T-cell (primary cell): ENCODE results near the gene ARHGEF38. TPM values are rescaled to one million over a fixed set of nuclear protein-coding genes. Genes with fewer than 3 reads are reported as not detected.

Source experiments
- ATAC-seq, 4 experiments: fragments of 200-7000 bp in 3 of 4; fragments of 150-1000 bp in 1 of 4; cut with Tn5 transposase; replicated peaks in 1 of 4; 1 replicate in 3 of 4; 2 replicates in 1 of 4; pipeline ENCODE4 v1.10.0; 2021; ENCODE audit warnings: moderate library complexity in 3 of 4, mild to moderate bottlenecking in 2 of 4, moderate number of reproducible peaks in 1 of 4
- CTCF ChIA-PET, 2 donors: fragments of 300-600 bp; sonication (Branson Sonifier 250); formaldehyde crosslinking; loops; one replicate each; lab custom pipeline; 2022; ENCODE audit warnings: antibody characterized with exemption in 2 of 2; lab: Charles Lee
- POLR2A ChIA-PET, 2 donors: fragments of 300-600 bp; sonication (Branson Sonifier 250); formaldehyde crosslinking; loops; one replicate each; lab custom pipeline; 2022; ENCODE audit warnings: antibody characterized with exemption in 2 of 2; lab: Charles Lee
- DNase-seq, 35 experiments: peaks; one replicate each; pipeline versions ENCODE4 v3.0.0 to v3.0.0-alpha.2; 2013 to 2023
- H3K27ac ChIP-seq: one replicate; pipeline ENCODE4 v1.5.1; 2013; ENCODE audit warnings: low read length
- H3K27me3 ChIP-seq, 2 experiments: replicated peaks in 1 of 2; 1 replicate in 1 of 2; 2 replicates in 1 of 2; pipeline versions ENCODE4 v1.6.1 to v1.7.0; 2013; ENCODE audit warnings: low read length in 1 of 2, mixed read lengths in 1 of 2; ENCODE audit not compliant: control insufficient read depth in 2 of 2, insufficient read depth in 2 of 2; ENCODE audit errors: extremely low read depth in 1 of 2
- H3K36me3 ChIP-seq, 2 donors: 1 replicate in 1 of 2; 2 replicates in 1 of 2; pipeline versions ENCODE4 v1.6.1 to v1.7.0; 2013; ENCODE audit warnings: low read length in 1 of 2; ENCODE audit not compliant: control insufficient read depth in 2 of 2, insufficient read depth in 1 of 2; ENCODE audit errors: extremely low read depth in 1 of 2
- H3K4me1 ChIP-seq, 2 experiments: 1 replicate in 1 of 2; 2 replicates in 1 of 2; pipeline versions ENCODE4 v1.6.1 to v1.7.0; 2013; ENCODE audit warnings: low read length in 2 of 2, mixed read lengths in 1 of 2; ENCODE audit not compliant: insufficient read depth in 2 of 2, control insufficient read depth in 1 of 2; ENCODE audit errors: extremely low read depth in 1 of 2
- H3K4me3 ChIP-seq, 2 donors: 1 replicate in 1 of 2; 2 replicates in 1 of 2; pipeline versions ENCODE4 v1.5.1 to v1.7.0; 2013; ENCODE audit warnings: mild to moderate bottlenecking in 2 of 2, low read length in 1 of 2, moderate library complexity in 1 of 2; ENCODE audit not compliant: control insufficient read depth in 1 of 2; ENCODE audit errors: extremely low read depth in 1 of 2
- H3K9me3 ChIP-seq: 2 replicates; pipeline ENCODE4 v1.7.0; 2013
- H3K27ac Mint-ChIP-seq, 2 donors: one replicate each; pipeline ENCODE4 v1.8.0; 2020 to 2021; ENCODE audit warnings: mild to moderate bottlenecking in 2 of 2, mixed read lengths in 2 of 2
- H3K27me3 Mint-ChIP-seq, 2 donors: one replicate each; pipeline ENCODE4 v1.8.0; 2021 to 2022; ENCODE audit warnings: mixed read lengths in 2 of 2
- H3K36me3 Mint-ChIP-seq: one replicate; pipeline ENCODE4 v1.8.0; 2021; ENCODE audit warnings: mixed read lengths
- H3K4me1 Mint-ChIP-seq, 3 donors: one replicate each; pipeline ENCODE4 v1.8.0; 2020 to 2022; ENCODE audit warnings: mixed read lengths in 3 of 3, mild to moderate bottlenecking in 1 of 3
- H3K4me3 Mint-ChIP-seq, 3 donors: one replicate each; pipeline ENCODE4 v1.8.0; 2020 to 2022; ENCODE audit warnings: mild to moderate bottlenecking in 3 of 3, mixed read lengths in 3 of 3, moderate library complexity in 3 of 3
- H3K9me3 Mint-ChIP-seq, 3 donors: one replicate each; pipeline ENCODE4 v1.8.0; 2020 to 2022; ENCODE audit warnings: mixed read lengths in 3 of 3
- whole genome bisulfite sequencing: methylation state at CpG from one replicate; pipeline ENCODE4 v1.1.5; 2013; ENCODE audit warnings: missing lambda C conversion rate; ENCODE audit not compliant: insufficient coverage; 5-methylcytosine and 5-hydroxymethylcytosine counted together
- total RNA-seq, 35 experiments: library from RNA in 6 of 35; stranded (reverse) in 6 of 35; fragments of 120-200 nt in 1 of 35; gene quantifications; one replicate each; pipeline versions ENCODE4 v1.2.1 to v1.2.4 and lab custom pipeline; 2013 to 2026

The ARHGEF38 gene
- total RNA-seq, 5 donors from 2014 or later (not counting 1 experiment from before 2014, with no cell fraction given) = not detected

DNA sequence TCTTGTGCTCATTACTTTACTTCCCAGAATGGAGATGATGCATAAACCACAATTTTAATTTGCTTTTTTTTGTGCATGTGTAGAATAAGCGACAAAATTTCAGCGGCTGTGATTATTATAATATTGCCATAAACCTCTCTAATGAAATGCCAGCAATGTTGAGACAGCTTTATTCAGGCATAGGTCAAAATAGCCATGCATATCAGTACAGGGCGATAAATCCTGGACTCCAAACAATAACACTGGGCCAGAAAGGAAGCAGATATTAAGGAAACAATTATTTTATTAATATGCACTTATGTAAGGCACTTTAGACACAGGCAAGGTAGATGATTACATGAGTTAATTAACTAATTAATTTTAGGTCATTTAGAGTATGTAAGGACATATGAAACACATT is 47.1 kb downstream of the ARHGEF38 start:
- DNase-seq = no peak
- Mint-ChIP-seq H3K36me3 (no peaks in the 10 kb centered on the region), H3K9me3 (no peaks in the 10 kb centered on the region), H3K27me3 (peaks cover 4 to 7% of the 10 kb centered on the region in 2 donors), H3K4me3 (no peak overlapping the region), H3K4me1 (no peaks in the 10 kb centered on the region), H3K27ac (no peak overlapping the region)
- ChIA-PET POLR2A (no interaction called here), CTCF (no interaction called here)
- no peaks in the 10 kb centered on the region for H3K36me3 ChIP-seq
- H3K9me3 ChIP-seq = no peaks in the 10 kb centered on the region
- H3K27ac ChIP-seq = no peak overlapping the region
- H3K27me3 ChIP-seq = peaks cover 0 to 7% of the 10 kb centered on the region in 2 experiments
- no peak for ATAC-seq
- no CpG with 5 or more reads among the region's 3 CpGs for WGBS
- H3K4me1 ChIP-seq = no peaks in the 10 kb centered on the region
- H3K4me3 ChIP-seq = no peak overlapping the region

DNA sequence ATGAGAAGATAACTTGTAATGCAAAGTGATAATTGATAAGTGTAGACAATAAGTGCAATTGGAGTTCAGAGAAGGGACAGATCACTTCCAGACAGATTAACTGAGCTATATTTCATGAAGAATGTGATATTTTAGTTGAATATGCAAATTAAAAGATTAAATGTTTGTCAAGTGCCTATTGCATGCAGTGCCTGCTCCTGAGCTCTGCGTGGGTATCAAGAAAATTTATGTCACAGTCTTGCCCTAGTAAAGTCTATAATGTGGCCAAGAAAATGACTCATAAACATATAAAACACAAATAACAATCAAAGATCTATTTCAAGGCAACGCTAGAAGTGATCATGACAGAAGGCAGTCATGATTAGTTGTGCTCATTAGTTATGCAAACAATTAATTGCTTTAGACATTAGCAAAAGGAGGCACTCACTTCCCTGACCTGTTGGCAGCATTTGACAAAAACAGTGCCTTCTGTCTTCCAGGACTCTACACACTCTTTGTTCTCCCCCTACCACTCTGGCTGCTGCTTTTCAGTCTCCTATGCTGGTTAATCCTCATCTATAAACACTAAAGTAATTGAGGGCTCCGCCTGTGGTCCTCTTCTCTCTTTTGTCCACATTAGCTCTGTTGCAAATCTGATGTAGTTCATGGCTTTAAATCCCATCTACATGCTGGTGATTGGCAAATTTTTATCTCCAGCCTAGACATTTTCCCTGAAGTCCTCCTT is 47.7 kb downstream of the ARHGEF38 start:
- Mint-ChIP-seq H3K4me1 (no peaks in the 10 kb centered on the region), H3K27ac (no peak overlapping the region), H3K4me3 (no peak overlapping the region), H3K27me3 (peaks cover 4 to 7% of the 10 kb centered on the region in 2 donors), H3K9me3 (no peaks in the 10 kb centered on the region), H3K36me3 (no peaks in the 10 kb centered on the region)
- no peaks in the 10 kb centered on the region for H3K36me3 ChIP-seq
- ChIA-PET CTCF (no interaction called here), POLR2A (no interaction called here)
- ATAC-seq (no peak), DNase-seq (no peak)
- H3K27me3 ChIP-seq = peaks cover 0 to 7% of the 10 kb centered on the region in 2 experiments
- H3K9me3 ChIP-seq = no peaks in the 10 kb centered on the region
- H3K4me1 ChIP-seq = no peaks in the 10 kb centered on the region
- H3K4me3 ChIP-seq = no peak overlapping the region
- no CpG with 5 or more reads among the region's 3 CpGs for WGBS
- no peak overlapping the region for H3K27ac ChIP-seq

DNA sequence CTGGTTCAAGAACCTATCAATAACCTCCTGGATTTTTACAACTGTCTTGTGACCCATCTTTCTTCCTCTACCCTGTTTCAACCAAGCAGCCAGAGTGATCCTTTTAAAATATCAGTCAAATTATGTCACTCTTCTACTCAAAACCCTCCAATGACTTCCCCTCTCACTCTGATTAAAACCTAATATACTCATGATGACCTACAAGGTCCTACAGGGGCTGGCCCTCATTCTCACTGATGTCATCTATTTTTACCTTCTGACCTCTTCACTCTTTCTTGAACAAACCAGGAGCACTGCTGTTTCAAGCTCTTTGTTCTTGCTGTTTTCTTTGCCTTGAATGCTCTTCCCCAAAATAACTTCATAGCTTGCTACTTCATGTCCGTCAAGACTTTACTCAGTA is 48.5 kb downstream of the ARHGEF38 start:
- DNase-seq (no peak), ATAC-seq (no peak)
- Histone ChIP-seq H3K4me1 (no peaks in the 10 kb centered on the region), H3K9me3 (no peaks in the 10 kb centered on the region), H3K4me3 (no peak overlapping the region), H3K27ac (no peak overlapping the region), H3K36me3 (no peaks in the 10 kb centered on the region), H3K27me3 (peaks cover 0 to 7% of the 10 kb centered on the region in 2 experiments)
- Mint-ChIP-seq H3K27me3 (peaks cover 4 to 7% of the 10 kb centered on the region in 2 donors), H3K27ac (no peak overlapping the region), H3K36me3 (no peaks in the 10 kb centered on the region), H3K4me3 (no peak overlapping the region), H3K9me3 (no peaks in the 10 kb centered on the region), H3K4me1 (no peaks in the 10 kb centered on the region)
- ChIA-PET POLR2A (no interaction called here), CTCF (interaction anchor here in 1 of 2 donors (0.6 kb wide), 1 partner anchor 215 kb away, joined by 4 read pairs; no protein-coding TSS in a partner anchor)
- no CpG with 5 or more reads among the region's 1 CpG for WGBS

DNA sequence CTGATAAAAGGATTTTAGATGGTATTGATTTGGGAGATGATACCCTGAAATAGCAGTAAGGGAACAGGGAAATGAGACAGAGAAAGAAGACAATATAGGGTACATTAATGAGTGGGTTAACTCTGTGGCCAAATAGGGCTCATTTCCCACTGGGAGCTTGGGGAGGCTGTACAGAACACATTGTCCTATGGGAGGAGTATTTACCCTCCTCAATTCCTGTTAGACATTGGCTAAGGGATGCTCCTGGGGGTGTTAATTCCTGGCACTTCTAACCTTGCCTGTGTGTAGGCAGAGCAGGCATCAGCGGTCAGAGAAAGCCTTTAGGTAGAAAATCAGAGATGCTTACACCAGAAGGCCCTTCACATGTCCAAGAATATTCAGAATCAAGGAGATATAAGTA is 49.0 kb downstream of the ARHGEF38 start:
- no peaks in the 10 kb centered on the region for H3K36me3 ChIP-seq
- no peak overlapping the region for H3K4me3 ChIP-seq
- no peaks in the 10 kb centered on the region for H3K4me1 ChIP-seq
- no CpG with 5 or more reads among the region's 1 CpG for WGBS
- H3K27me3 ChIP-seq = peaks cover 0 to 3% of the 10 kb centered on the region in 2 experiments
- POLR2A ChIA-PET = no interaction called here
- Mint-ChIP-seq H3K27me3 (peaks cover 4 to 7% of the 10 kb centered on the region in 2 donors), H3K4me3 (no peak overlapping the region), H3K27ac (no peak overlapping the region), H3K9me3 (no peaks in the 10 kb centered on the region), H3K4me1 (no peaks in the 10 kb centered on the region), H3K36me3 (no peaks in the 10 kb centered on the region)
- no peaks in the 10 kb centered on the region for H3K9me3 ChIP-seq
- ATAC-seq (no peak), DNase-seq (no peak)
- no peak overlapping the region for H3K27ac ChIP-seq
- CTCF ChIA-PET = interaction anchor here in 1 of 2 donors (0.6 kb wide), 1 partner anchor 216 kb away, joined by 4 read pairs; no protein-coding TSS in a partner anchor

DNA sequence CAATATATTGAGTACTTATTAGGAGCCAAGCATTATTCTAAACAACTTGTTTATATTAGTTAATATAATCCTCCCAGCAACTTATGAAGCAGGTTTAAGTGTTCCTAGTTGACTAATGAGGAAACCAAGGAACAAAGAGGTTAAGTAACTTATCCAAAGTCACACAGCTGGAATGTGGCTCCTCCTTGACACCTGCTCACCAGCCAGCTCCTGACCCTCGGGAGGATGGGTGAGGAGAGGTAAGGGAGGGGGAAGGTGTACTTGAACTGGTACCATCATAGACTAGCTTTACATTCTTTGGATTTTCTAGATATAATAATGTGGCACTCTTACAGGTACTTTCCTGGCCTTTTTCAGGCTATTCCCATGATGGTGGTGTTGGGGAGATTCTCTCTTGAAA is 50.7 kb downstream of the ARHGEF38 start:
- Histone ChIP-seq H3K36me3 (no peaks in the 10 kb centered on the region), H3K4me1 (no peaks in the 10 kb centered on the region), H3K9me3 (no peaks in the 10 kb centered on the region), H3K27ac (no peak overlapping the region), H3K4me3 (no peak overlapping the region), H3K27me3 (no peaks in the 10 kb centered on the region)
- Mint-ChIP-seq H3K27me3 (peaks cover 0 to 5% of the 10 kb centered on the region in 2 donors), H3K4me3 (no peak overlapping the region), H3K36me3 (no peaks in the 10 kb centered on the region), H3K27ac (no peak overlapping the region), H3K4me1 (no peaks in the 10 kb centered on the region), H3K9me3 (no peaks in the 10 kb centered on the region)
- ATAC-seq = no peak
- POLR2A ChIA-PET = interaction anchor here in 1 of 2 donors (0.6 kb wide), 1 partner anchor 143 kb away, joined by 3 read pairs; no protein-coding TSS in a partner anchor
- WGBS = no CpG with 5 or more reads among the region's 1 CpG
- no peak for DNase-seq
- CTCF ChIA-PET = no interaction called here

DNA sequence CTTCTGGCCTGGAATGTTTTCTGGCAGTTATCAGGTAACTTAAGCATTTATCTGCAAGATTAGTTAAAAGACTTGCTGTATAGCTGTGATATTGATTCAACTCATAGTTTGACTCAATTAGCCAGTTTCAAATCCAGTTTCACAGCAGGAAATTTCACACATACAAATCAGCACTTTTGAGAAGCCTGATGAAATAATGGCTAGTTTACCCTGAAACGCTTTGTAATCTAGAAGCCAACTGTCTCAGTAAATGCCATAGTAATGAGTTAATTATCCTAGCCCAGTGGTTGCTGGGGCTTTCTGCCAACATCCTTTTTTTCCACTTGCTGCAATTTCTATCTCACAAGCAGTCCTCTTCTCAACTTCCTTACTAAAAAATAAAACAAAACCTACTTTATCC is 53.1 kb downstream of the ARHGEF38 start:
- no peak overlapping the region for H3K4me3 Mint-ChIP-seq
- POLR2A ChIA-PET = no interaction called here
- ATAC-seq (no peak), DNase-seq (no peak)
- no peak overlapping the region for H3K27ac Mint-ChIP-seq
- H3K27me3 Mint-ChIP-seq = peaks cover 9 to 11% of the 10 kb centered on the region in 2 donors
- H3K4me1 ChIP-seq = no peaks in the 10 kb centered on the region
- no peak overlapping the region for H3K27ac ChIP-seq
- CTCF ChIA-PET = no interaction called here
- H3K9me3 ChIP-seq = no peaks in the 10 kb centered on the region
- no peak overlapping the region for H3K4me3 ChIP-seq
- H3K36me3 ChIP-seq = no peaks in the 10 kb centered on the region
- WGBS = no CpG with 5 or more reads among the region's 1 CpG
- no peaks in the 10 kb centered on the region for H3K9me3 Mint-ChIP-seq
- H3K27me3 ChIP-seq = no peaks in the 10 kb centered on the region
- H3K36me3 Mint-ChIP-seq = no peaks in the 10 kb centered on the region
- H3K4me1 Mint-ChIP-seq = no peaks in the 10 kb centered on the region
